H9 (cell line): Measurements from ENCODE around the gene EPS8L1. TPM values are rescaled to one million over a fixed set of nuclear protein-coding genes. Genes with fewer than 3 reads are reported as not detected.

ENCODE experiments used
- DNase-seq: peaks from one replicate; pipeline ENCODE4 v3.0.0-alpha.2; 2017
- H2AFZ ChIP-seq: one replicate; pipeline ENCODE4 v1.6.1; 2013; ENCODE audit warnings: mild to moderate bottlenecking, low read length, control low read depth, moderate library complexity
- H2AK5ac ChIP-seq: 2 replicates; pipeline ENCODE4 v1.6.1; 2013; ENCODE audit warnings: low read length, control low read depth, mixed read lengths; ENCODE audit not compliant: insufficient read length
- H2BK120ac ChIP-seq: one replicate; pipeline ENCODE4 v1.6.1; 2013; ENCODE audit warnings: low read depth, mild to moderate bottlenecking, low read length, control low read depth, inconsistent platforms; ENCODE audit not compliant: poor library complexity, severe bottlenecking
- H2BK12ac ChIP-seq: 2 replicates; pipeline ENCODE4 v1.6.1; 2013; ENCODE audit warnings: low read length, control low read depth, mixed read lengths, low read depth; ENCODE audit not compliant: insufficient read length
- H2BK15ac ChIP-seq: 2 replicates; pipeline ENCODE4 v1.6.1; 2013; ENCODE audit warnings: low read depth, low read length, control low read depth
- H2BK20ac ChIP-seq: one replicate; pipeline ENCODE4 v1.6.1; 2013; ENCODE audit warnings: low read depth, mild to moderate bottlenecking, low read length, control low read depth, inconsistent platforms; ENCODE audit not compliant: poor library complexity, severe bottlenecking
- H2BK5ac ChIP-seq: 2 replicates; pipeline ENCODE4 v1.6.1; 2013; ENCODE audit warnings: low read length, control low read depth, mixed read lengths; ENCODE audit not compliant: insufficient read length
- H3K14ac ChIP-seq: 2 replicates; pipeline ENCODE4 v1.6.1; 2013; ENCODE audit warnings: low read length, control low read depth; ENCODE audit not compliant: insufficient read depth
- H3K18ac ChIP-seq: 2 replicates; pipeline ENCODE4 v1.6.1; 2013; ENCODE audit warnings: low read depth, mild to moderate bottlenecking, mixed read lengths, low read length, control low read depth; ENCODE audit not compliant: insufficient read length
- H3K23ac ChIP-seq: 2 replicates; pipeline ENCODE4 v1.6.1; 2013; ENCODE audit warnings: low read length, control low read depth, mixed read lengths, low read depth; ENCODE audit not compliant: insufficient read length
- H3K23me2 ChIP-seq: 2 replicates; pipeline ENCODE4 v1.6.1; 2013; ENCODE audit warnings: low read depth, mild to moderate bottlenecking, mixed read lengths, low read length, control low read depth; ENCODE audit not compliant: insufficient read length, poor library complexity, severe bottlenecking
- H3K27ac ChIP-seq: 2 replicates; pipeline ENCODE4 v1.5.1; 2013; ENCODE audit warnings: low read length, control low read depth, mixed read lengths, low read depth; ENCODE audit not compliant: insufficient read length
- H3K27me3 ChIP-seq: 2 replicates; pipeline ENCODE4 v1.6.1; 2013; ENCODE audit warnings: low read length, control low read depth, inconsistent platforms; ENCODE audit not compliant: insufficient read depth
- H3K4ac ChIP-seq: 2 replicates; pipeline ENCODE4 v1.6.1; 2013; ENCODE audit warnings: low read depth, mild to moderate bottlenecking, control low read depth, inconsistent platforms, low read length, moderate library complexity
- H3K4me1 ChIP-seq: 2 replicates; pipeline ENCODE4 v1.6.1; 2013; ENCODE audit warnings: low read length, control low read depth, inconsistent platforms; ENCODE audit not compliant: insufficient read depth
- H3K4me2 ChIP-seq: 2 replicates; pipeline ENCODE4 v1.6.1; 2013; ENCODE audit warnings: low read length, control low read depth, mixed read lengths; ENCODE audit not compliant: insufficient read length, insufficient read depth
- H3K56ac ChIP-seq: 2 replicates; pipeline ENCODE4 v1.6.1; 2013; ENCODE audit warnings: low read depth, mild to moderate bottlenecking, mixed read lengths, low read length, control low read depth; ENCODE audit not compliant: insufficient read length
- H3K79me1 ChIP-seq: 2 replicates; pipeline ENCODE4 v1.6.1; 2013; ENCODE audit warnings: low read depth, mild to moderate bottlenecking, moderate library complexity, low read length, control low read depth, inconsistent platforms; ENCODE audit not compliant: insufficient read depth, poor library complexity, severe bottlenecking
- H3K79me2 ChIP-seq: 2 replicates; pipeline ENCODE4 v1.6.1; 2013; ENCODE audit warnings: low read length, control low read depth, inconsistent platforms; ENCODE audit not compliant: insufficient read depth
- H3K9ac ChIP-seq: 2 replicates; pipeline ENCODE4 v1.6.1; 2013; ENCODE audit warnings: low read length, control low read depth, mixed read lengths; ENCODE audit not compliant: insufficient read length; ENCODE audit errors: extremely low read depth
- H3K9me3 ChIP-seq: one replicate; pipeline ENCODE4 v1.6.1; 2013; ENCODE audit warnings: low read depth, low read length, inconsistent platforms; ENCODE audit not compliant: control insufficient read depth
- H3T11ph ChIP-seq: one replicate; pipeline ENCODE4 v1.6.1; 2013; ENCODE audit warnings: mild to moderate bottlenecking, low read length, control low read depth, inconsistent platforms
- H4K20me1 ChIP-seq: one replicate; pipeline ENCODE4 v1.6.1; 2013; ENCODE audit not compliant: control insufficient read depth, insufficient read length, insufficient read depth
- H4K5ac ChIP-seq: 2 replicates; pipeline ENCODE4 v1.6.1; 2013; ENCODE audit warnings: low read depth, mild to moderate bottlenecking, mixed read lengths, low read length, control low read depth; ENCODE audit not compliant: insufficient read length
- H4K8ac ChIP-seq: replicated peaks from 2 replicates; pipeline ENCODE4 v1.6.1; 2013; ENCODE audit warnings: low read length, control low read depth, mixed read lengths, low read depth; ENCODE audit not compliant: insufficient read length
- H4K91ac ChIP-seq: 2 replicates; pipeline ENCODE4 v1.6.1; 2013; ENCODE audit warnings: low read depth, mild to moderate bottlenecking, moderate library complexity, mixed read lengths, low read length, control low read depth; ENCODE audit not compliant: insufficient read length
- H3K27ac Mint-ChIP-seq, 3 experiments: 2 replicates in 2 of 3; 3 replicates in 1 of 3; pipeline ENCODE4 v1.8.0; 2020 to 2021; ENCODE audit warnings: mixed read lengths in 3 of 3, mild to moderate bottlenecking in 1 of 3, moderate library complexity in 1 of 3
- H3K27me3 Mint-ChIP-seq: 2 replicates; pipeline ENCODE4 v1.8.0; 2021; ENCODE audit warnings: low read depth, mild to moderate bottlenecking, moderate library complexity, mixed read lengths
- H3K36me3 Mint-ChIP-seq, 3 experiments: 2 replicates in 2 of 3; 3 replicates in 1 of 3; pipeline ENCODE4 v1.8.0; 2020 to 2021; ENCODE audit warnings: low read depth in 3 of 3, mixed read lengths in 3 of 3; ENCODE audit not compliant: insufficient read depth in 1 of 3
- H3K4me1 Mint-ChIP-seq, 2 experiments: 2 replicates each; pipeline ENCODE4 v1.8.0; 2020; ENCODE audit warnings: mixed read lengths in 2 of 2
- H3K4me3 Mint-ChIP-seq, 2 experiments: 2 replicates in 1 of 2; 3 replicates in 1 of 2; pipeline ENCODE4 v1.8.0; 2020 to 2021; ENCODE audit warnings: mild to moderate bottlenecking in 2 of 2, mixed read lengths in 2 of 2, moderate library complexity in 1 of 2
- H3K9me3 Mint-ChIP-seq, 2 experiments: 2 replicates in 1 of 2; 3 replicates in 1 of 2; pipeline ENCODE4 v1.8.0; 2020; ENCODE audit warnings: mild to moderate bottlenecking in 2 of 2, mixed read lengths in 2 of 2, moderate library complexity in 1 of 2
- WGBS: extraction: QIAGEN DNeasy Blood & Tissue Kit; methylation state at CpG from one replicate; pipeline ENCODE4 v1.1.7; 2013; ENCODE audit warnings: missing lambda C conversion rate, low lambda C conversion rate, mixed read lengths; ENCODE audit not compliant: insufficient read length; ENCODE audit errors: extremely low coverage; 5-methylcytosine and 5-hydroxymethylcytosine counted together
- total RNA-seq: library from RNA; stranded (reverse); gene quantifications from 2 replicates; pipeline ENCODE4 v1.2.1, GENCODE V29; 2021
- TF ChIP-seq, protein P1 (sequence below): fragments of 200-600 bp; sonication (generic); conservative IDR thresholded peaks from 3 replicates; pipeline ENCODE4 v1.8.0; 2021; ENCODE audit warnings: antibody characterized with exemption, mild to moderate bottlenecking

EPS8L1 gene
- total RNA-seq, 1 experiment from 2014 or later = 24.0 TPM

DNA sequence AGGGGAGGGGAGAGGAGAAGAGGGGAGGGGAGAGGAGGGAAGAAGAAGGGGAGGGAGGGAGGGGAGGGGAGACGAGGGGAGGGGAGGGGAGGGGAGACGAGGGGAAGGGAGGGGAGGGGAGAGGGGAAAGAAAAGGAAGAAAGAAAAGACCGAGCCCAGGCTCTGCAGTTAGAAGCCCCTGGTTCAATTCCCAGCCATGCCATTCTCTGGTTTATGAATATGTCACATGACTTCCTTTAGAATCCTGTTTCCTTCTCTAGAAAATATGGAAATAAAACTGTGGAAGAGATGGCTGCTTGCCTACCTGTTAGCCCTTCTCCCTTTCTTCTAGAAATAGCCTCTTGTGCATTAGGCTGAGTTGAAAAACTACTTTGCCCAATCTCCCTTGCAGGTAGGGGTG lies 59.1 kb downstream of the EPS8L1 start:
- Mint-ChIP-seq H3K4me1 (peaks cover 7 to 26% of the 10 kb centered on the region in 2 experiments), H3K27ac (peak overlapping the region in 2 of 3 experiments; percentile 60 to 74; a peak in 2 of 7 replicates), H3K27me3 (no peaks in the 10 kb centered on the region), H3K9me3 (no peaks in the 10 kb centered on the region), H3K4me3 (no peak overlapping the region), H3K36me3 (peaks cover 14 to 58% (median 31%) of the 10 kb centered on the region in 3 experiments)
- H2BK120ac ChIP-seq = no peak overlapping the region
- no peak overlapping the region for H4K91ac ChIP-seq
- H3K56ac ChIP-seq = no peak overlapping the region
- no peak overlapping the region for H4K5ac ChIP-seq
- H3K4me1 ChIP-seq = no peaks in the 10 kb centered on the region
- no peaks in the 10 kb centered on the region for H4K20me1 ChIP-seq
- no peaks in the 10 kb centered on the region for H3K79me1 ChIP-seq
- no peak overlapping the region for H3K4ac ChIP-seq
- no peaks in the 10 kb centered on the region for H3K23me2 ChIP-seq
- no peak overlapping the region for H2BK12ac ChIP-seq
- H3K23ac ChIP-seq = no peak overlapping the region
- H3K4me2 ChIP-seq = no peak overlapping the region
- no peaks in the 10 kb centered on the region for H3K79me2 ChIP-seq
- H4K8ac ChIP-seq = no peak overlapping the region
- no peak overlapping the region for H3K27ac ChIP-seq
- no peaks in the 10 kb centered on the region for H3K27me3 ChIP-seq
- H3K9ac ChIP-seq = no peak overlapping the region
- WGBS = no CpG with 5 or more reads among the region's 3 CpGs
- no peak overlapping the region for H2BK5ac ChIP-seq
- no peaks in the 10 kb centered on the region for H3K9me3 ChIP-seq
- no peak for DNase-seq
- no peak overlapping the region for H3K18ac ChIP-seq
- H2AFZ ChIP-seq = no peak overlapping the region
- H2BK20ac ChIP-seq = no peak overlapping the region
- H2BK15ac ChIP-seq = no peak overlapping the region
- no peak overlapping the region for H2AK5ac ChIP-seq
- H3K14ac ChIP-seq = no peak overlapping the region
- TF ChIP-seq, protein P1, sequence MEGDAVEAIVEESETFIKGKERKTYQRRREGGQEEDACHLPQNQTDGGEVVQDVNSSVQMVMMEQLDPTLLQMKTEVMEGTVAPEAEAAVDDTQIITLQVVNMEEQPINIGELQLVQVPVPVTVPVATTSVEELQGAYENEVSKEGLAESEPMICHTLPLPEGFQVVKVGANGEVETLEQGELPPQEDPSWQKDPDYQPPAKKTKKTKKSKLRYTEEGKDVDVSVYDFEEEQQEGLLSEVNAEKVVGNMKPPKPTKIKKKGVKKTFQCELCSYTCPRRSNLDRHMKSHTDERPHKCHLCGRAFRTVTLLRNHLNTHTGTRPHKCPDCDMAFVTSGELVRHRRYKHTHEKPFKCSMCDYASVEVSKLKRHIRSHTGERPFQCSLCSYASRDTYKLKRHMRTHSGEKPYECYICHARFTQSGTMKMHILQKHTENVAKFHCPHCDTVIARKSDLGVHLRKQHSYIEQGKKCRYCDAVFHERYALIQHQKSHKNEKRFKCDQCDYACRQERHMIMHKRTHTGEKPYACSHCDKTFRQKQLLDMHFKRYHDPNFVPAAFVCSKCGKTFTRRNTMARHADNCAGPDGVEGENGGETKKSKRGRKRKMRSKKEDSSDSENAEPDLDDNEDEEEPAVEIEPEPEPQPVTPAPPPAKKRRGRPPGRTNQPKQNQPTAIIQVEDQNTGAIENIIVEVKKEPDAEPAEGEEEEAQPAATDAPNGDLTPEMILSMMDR = no peak
- no peak overlapping the region for H3T11ph ChIP-seq
